ENCODE measurements around the gene TDP1.

TDP1 gene

DNA sequence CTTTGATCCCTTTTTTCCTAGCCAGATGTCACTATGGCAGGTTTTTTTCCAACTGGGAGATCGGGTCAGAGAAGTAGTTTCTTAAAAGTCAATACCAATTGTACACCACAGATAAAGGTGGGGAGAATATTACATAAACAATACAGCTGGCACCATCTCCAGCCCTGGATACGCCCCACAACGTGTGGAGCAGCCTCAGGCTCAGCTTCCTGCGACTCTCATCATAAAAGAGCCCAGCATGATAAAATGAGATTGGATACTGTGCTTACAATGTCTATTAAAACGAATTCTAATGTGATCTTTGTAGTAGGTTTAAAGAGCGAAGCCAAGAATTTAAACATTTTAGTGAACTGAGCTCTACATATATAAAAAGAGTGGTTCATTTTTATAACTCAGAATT is 22.7 kb upstream of the TDP1 start:
- Histone ChIP-seq H3K27me3 (ENCODE audit: insufficient read depth, poor library complexity, severe bottlenecking) (no peaks in the 10 kb centered on the region), H3K9me3 (ENCODE audit: severe bottlenecking) (no peaks in the 10 kb centered on the region), H3K4me3 (ENCODE audit: severe bottlenecking) (no peak overlapping the region), H3K4me1 (ENCODE audit: insufficient read depth, poor library complexity, severe bottlenecking) (no peaks in the 10 kb centered on the region), H3K27ac (ENCODE audit: poor library complexity, severe bottlenecking) (no peak overlapping the region), H3K36me3 (ENCODE audit: low read depth) (peaks cover 29% of the 10 kb centered on the region)
- TF ChIP-seq, protein P1, sequence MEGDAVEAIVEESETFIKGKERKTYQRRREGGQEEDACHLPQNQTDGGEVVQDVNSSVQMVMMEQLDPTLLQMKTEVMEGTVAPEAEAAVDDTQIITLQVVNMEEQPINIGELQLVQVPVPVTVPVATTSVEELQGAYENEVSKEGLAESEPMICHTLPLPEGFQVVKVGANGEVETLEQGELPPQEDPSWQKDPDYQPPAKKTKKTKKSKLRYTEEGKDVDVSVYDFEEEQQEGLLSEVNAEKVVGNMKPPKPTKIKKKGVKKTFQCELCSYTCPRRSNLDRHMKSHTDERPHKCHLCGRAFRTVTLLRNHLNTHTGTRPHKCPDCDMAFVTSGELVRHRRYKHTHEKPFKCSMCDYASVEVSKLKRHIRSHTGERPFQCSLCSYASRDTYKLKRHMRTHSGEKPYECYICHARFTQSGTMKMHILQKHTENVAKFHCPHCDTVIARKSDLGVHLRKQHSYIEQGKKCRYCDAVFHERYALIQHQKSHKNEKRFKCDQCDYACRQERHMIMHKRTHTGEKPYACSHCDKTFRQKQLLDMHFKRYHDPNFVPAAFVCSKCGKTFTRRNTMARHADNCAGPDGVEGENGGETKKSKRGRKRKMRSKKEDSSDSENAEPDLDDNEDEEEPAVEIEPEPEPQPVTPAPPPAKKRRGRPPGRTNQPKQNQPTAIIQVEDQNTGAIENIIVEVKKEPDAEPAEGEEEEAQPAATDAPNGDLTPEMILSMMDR (IDR thresholded peaks at IDR 0.05; ENCODE audit: poor library complexity, severe bottlenecking), result no peak
- DNase-seq (ENCODE audit: low spot score), result no peak
- ATAC-seq (ENCODE audit: low read depth), result no peak

DNA sequence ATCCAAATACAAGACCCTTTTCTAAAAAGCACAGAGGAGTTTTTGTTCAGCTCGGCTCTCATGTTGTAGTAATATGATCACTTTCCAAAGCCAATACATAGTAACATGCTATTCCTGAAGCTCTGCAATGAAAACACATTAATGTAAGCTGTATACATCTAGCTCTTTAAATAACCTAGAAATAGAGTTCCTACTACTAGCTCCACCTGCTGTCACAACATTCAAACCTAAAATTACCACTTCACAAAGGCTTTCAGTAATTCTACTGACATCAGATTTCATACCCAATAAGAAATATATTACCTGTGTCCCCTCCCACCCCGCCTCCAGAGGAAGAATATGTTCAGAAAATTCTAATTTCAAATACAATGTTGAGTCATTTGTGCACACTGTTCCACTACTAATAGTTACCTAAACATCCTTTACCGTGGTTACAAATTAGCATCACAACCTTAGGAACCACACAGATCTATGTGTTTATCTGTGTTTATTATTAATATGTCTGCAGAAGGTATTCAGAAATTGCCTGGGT is 19.0 kb upstream of the TDP1 start:
- TF ChIP-seq, protein P1 (IDR thresholded peaks at IDR 0.05; ENCODE audit: poor library complexity, severe bottlenecking), result peak; percentile 33
- ATAC-seq (ENCODE audit: low read depth) (no peak), DNase-seq (ENCODE audit: low spot score) (no peak)
- Histone ChIP-seq H3K27ac (ENCODE audit: poor library complexity, severe bottlenecking) (no peak overlapping the region), H3K36me3 (ENCODE audit: low read depth) (peaks cover 12% of the 10 kb centered on the region; the same call in 1 of the 2 replicates), H3K27me3 (ENCODE audit: insufficient read depth, poor library complexity, severe bottlenecking) (no peaks in the 10 kb centered on the region), H3K4me3 (ENCODE audit: severe bottlenecking) (no peak overlapping the region), H3K4me1 (ENCODE audit: insufficient read depth, poor library complexity, severe bottlenecking) (no peaks in the 10 kb centered on the region), H3K9me3 (ENCODE audit: severe bottlenecking) (no peaks in the 10 kb centered on the region)

DNA sequence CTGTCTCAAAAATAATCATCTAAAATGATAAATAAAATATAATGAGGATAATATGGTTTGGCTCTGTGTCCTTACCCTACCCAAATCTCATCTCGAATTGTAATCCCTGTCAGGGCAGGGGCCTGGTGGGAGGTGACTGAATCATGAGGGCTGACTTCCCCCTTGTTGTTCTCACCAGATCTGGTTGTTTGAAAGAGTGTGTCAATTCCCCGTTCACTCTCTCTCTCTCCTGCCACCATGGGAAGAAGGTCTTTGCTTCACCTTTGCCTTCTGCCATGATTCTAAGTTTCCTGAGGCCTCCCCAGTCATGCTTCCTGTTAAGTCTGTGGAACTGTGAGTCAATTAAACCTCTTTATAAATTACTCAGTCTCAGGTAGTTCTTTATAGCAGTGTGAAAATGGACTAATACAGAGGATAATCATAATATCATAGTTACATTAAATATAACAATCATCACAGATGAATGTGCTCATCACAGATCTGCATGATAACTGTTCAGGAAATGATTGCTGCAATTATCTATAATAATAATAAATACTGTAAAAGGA is 13.8 kb upstream of the TDP1 start:
- H3K9me3 ChIP-seq (ENCODE audit: severe bottlenecking), result no peaks in the 10 kb centered on the region
- TF ChIP-seq, protein P1 (IDR thresholded peaks at IDR 0.05; ENCODE audit: poor library complexity, severe bottlenecking), result no peak
- no peak for ATAC-seq (ENCODE audit: low read depth)
- H3K27ac ChIP-seq (ENCODE audit: poor library complexity, severe bottlenecking), result no peak overlapping the region
- no peak for DNase-seq (ENCODE audit: low spot score)
- H3K36me3 ChIP-seq (ENCODE audit: low read depth), result 0 out of 2 replicates have a peak, but pooled peaks cover 3% of the 10 kb centered on the region
- H3K27me3 ChIP-seq (ENCODE audit: insufficient read depth, poor library complexity, severe bottlenecking), result no peaks in the 10 kb centered on the region
- no peaks in the 10 kb centered on the region for H3K4me1 ChIP-seq (ENCODE audit: insufficient read depth, poor library complexity, severe bottlenecking)
- no peak overlapping the region for H3K4me3 ChIP-seq (ENCODE audit: severe bottlenecking)

DNA sequence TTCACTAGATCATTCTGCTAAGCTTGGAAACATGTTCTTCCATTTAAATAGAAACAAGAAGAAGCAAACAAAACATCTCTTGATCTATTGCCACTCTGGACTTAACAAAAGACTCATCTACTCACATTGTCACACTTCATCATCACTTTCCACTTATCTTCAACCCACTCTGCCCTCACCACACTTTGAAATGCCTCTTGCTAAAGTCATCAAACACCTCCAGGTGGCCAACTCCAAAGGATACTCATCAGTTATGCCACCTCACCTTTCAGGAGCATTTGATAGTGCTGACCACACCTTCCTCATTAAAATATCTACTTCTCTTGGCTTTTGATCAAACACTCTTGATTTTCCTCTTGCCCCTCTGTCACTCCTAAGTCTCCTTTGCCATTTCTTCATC is 8.4 kb upstream of the TDP1 start:
- no peak for ATAC-seq (ENCODE audit: low read depth)
- H3K9me3 ChIP-seq (ENCODE audit: severe bottlenecking), result no peaks in the 10 kb centered on the region
- DNase-seq (ENCODE audit: low spot score), result no peak
- no peak overlapping the region for H3K27ac ChIP-seq (ENCODE audit: poor library complexity, severe bottlenecking)
- no peaks in the 10 kb centered on the region for H3K27me3 ChIP-seq (ENCODE audit: insufficient read depth, poor library complexity, severe bottlenecking)
- TF ChIP-seq, protein P1 (IDR thresholded peaks at IDR 0.05; ENCODE audit: poor library complexity, severe bottlenecking), result no peak
- no peaks in the 10 kb centered on the region for H3K4me1 ChIP-seq (ENCODE audit: insufficient read depth, poor library complexity, severe bottlenecking)
- peaks cover 28% of the 10 kb centered on the region for H3K36me3 ChIP-seq (ENCODE audit: low read depth)
- no peak overlapping the region for H3K4me3 ChIP-seq (ENCODE audit: severe bottlenecking)

DNA sequence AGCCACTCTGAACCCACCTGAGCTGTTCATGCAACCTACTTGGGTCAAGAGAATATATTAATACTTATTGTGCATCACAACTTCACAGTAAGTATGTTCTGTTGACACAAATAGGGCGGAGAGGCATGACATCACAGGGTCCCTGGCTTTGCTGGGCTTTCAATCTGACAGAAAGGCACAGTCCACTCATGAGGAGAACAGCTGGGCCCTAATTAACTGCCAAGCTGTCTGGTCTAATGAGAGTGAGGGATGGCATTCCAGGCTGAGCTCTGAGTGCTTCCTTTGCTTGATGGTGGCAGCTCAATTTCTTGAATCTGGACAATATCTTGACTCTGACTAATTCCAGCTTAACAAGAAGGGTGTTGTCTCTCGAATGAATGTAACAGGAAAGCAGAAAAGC is 3.2 kb upstream of the TDP1 start:
- ATAC-seq (ENCODE audit: low read depth) (no peak), DNase-seq (ENCODE audit: low spot score) (no peak)
- peaks cover 31% of the 10 kb centered on the region for H3K36me3 ChIP-seq (ENCODE audit: low read depth)
- no peaks in the 10 kb centered on the region for H3K27me3 ChIP-seq (ENCODE audit: insufficient read depth, poor library complexity, severe bottlenecking)
- H3K27ac ChIP-seq (ENCODE audit: poor library complexity, severe bottlenecking), result no peak overlapping the region
- H3K4me3 ChIP-seq (ENCODE audit: severe bottlenecking), result no peak overlapping the region
- peaks cover 9% of the 10 kb centered on the region for H3K4me1 ChIP-seq (ENCODE audit: insufficient read depth, poor library complexity, severe bottlenecking)
- TF ChIP-seq, protein P1 (IDR thresholded peaks at IDR 0.05; ENCODE audit: poor library complexity, severe bottlenecking), result no peak
- no peaks in the 10 kb centered on the region for H3K9me3 ChIP-seq (ENCODE audit: severe bottlenecking)
